ENCODE data around the gene GLB1L.

DNA sequence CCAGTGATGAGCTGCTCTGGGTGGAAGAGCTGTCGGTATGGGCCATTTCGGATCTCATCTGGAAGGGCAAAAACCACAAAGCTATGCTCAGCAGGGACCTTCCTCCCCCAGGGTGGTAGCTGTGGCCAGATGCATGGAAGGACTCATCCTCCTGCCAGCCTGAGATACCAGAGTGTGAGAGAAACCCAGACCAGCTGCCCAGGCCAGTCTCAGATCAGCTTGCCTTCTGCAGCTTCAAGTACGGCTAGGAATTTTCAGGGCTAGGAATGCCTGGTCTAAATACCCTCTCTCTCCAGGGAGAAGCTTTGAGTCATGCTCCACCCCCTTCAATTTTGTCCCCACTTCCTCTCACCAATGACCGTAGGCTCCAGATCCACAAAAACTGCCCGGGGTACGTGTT is 6.4 kb upstream of the GLB1L start:
- no peak for TF ChIP-seq EZH2phosphoT487 (IDR thresholded peaks at IDR 0.05)
- TF ChIP-seq, protein P1, sequence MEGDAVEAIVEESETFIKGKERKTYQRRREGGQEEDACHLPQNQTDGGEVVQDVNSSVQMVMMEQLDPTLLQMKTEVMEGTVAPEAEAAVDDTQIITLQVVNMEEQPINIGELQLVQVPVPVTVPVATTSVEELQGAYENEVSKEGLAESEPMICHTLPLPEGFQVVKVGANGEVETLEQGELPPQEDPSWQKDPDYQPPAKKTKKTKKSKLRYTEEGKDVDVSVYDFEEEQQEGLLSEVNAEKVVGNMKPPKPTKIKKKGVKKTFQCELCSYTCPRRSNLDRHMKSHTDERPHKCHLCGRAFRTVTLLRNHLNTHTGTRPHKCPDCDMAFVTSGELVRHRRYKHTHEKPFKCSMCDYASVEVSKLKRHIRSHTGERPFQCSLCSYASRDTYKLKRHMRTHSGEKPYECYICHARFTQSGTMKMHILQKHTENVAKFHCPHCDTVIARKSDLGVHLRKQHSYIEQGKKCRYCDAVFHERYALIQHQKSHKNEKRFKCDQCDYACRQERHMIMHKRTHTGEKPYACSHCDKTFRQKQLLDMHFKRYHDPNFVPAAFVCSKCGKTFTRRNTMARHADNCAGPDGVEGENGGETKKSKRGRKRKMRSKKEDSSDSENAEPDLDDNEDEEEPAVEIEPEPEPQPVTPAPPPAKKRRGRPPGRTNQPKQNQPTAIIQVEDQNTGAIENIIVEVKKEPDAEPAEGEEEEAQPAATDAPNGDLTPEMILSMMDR (IDR thresholded peaks at IDR 0.05): no peak
